Neuron (in vitro differentiated cells): ENCODE measurements around the gene FBRSL1.

Experiments used
- H2AFZ ChIP-seq: one replicate; pipeline ENCODE4 v1.6.1; 2013; ENCODE audit warnings: low read depth, mild to moderate bottlenecking, inconsistent platforms, low read length, moderate library complexity
- H3K27me3 ChIP-seq: one replicate; pipeline ENCODE4 v1.6.1; 2013; ENCODE audit warnings: low read length; ENCODE audit not compliant: insufficient read depth
- H3K36me3 ChIP-seq: one replicate; pipeline ENCODE4 v1.6.1; 2013; ENCODE audit warnings: low read length; ENCODE audit not compliant: insufficient read depth
- H3K4me1 ChIP-seq: one replicate; pipeline ENCODE4 v1.6.1; 2013; ENCODE audit warnings: low read length; ENCODE audit not compliant: insufficient read depth
- H3K4me3 ChIP-seq: 2 replicates; pipeline ENCODE4 v1.5.1; 2013; ENCODE audit warnings: mild to moderate bottlenecking, low read length, moderate library complexity
- H3K9me3 ChIP-seq: one replicate; pipeline ENCODE4 v1.6.1; 2013; ENCODE audit warnings: low read length

FBRSL1 gene

GRCh38 chr12:132512197-132513069 lies 22.5 kb downstream of the FBRSL1 start:
- no peak overlapping the region for H3K4me3 ChIP-seq
- H3K9me3 ChIP-seq: peaks cover 5% of the 10 kb centered on the region
- peaks cover 2% of the 10 kb centered on the region for H3K4me1 ChIP-seq
- no peak overlapping the region for H2AFZ ChIP-seq
- H3K36me3 ChIP-seq: peaks cover 10% of the 10 kb centered on the region
- no peaks in the 10 kb centered on the region for H3K27me3 ChIP-seq

DNA sequence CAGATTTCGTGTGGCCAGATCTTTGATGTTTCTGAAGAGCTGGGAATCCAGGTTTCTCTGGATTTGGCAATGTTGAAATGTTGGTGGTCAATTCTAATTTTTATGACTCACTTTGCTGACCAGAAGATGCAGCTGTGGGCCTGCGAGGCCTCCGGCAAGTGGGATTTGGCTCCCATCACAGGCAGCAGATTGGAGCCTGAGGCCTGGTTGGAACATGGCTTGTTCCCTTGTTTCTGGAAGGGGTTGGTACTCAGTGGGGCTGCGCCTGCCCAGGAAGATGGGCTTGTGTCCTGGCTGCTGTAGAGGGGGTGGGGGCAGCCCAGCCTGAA lies 23.1 kb downstream of the FBRSL1 start:
- Histone ChIP-seq H3K4me3 (no peak overlapping the region), H3K36me3 (peaks cover 10% of the 10 kb centered on the region), H2AFZ (no peak overlapping the region), H3K27me3 (no peaks in the 10 kb centered on the region), H3K4me1 (peaks cover 2% of the 10 kb centered on the region), H3K9me3 (peaks cover 8% of the 10 kb centered on the region)

DNA sequence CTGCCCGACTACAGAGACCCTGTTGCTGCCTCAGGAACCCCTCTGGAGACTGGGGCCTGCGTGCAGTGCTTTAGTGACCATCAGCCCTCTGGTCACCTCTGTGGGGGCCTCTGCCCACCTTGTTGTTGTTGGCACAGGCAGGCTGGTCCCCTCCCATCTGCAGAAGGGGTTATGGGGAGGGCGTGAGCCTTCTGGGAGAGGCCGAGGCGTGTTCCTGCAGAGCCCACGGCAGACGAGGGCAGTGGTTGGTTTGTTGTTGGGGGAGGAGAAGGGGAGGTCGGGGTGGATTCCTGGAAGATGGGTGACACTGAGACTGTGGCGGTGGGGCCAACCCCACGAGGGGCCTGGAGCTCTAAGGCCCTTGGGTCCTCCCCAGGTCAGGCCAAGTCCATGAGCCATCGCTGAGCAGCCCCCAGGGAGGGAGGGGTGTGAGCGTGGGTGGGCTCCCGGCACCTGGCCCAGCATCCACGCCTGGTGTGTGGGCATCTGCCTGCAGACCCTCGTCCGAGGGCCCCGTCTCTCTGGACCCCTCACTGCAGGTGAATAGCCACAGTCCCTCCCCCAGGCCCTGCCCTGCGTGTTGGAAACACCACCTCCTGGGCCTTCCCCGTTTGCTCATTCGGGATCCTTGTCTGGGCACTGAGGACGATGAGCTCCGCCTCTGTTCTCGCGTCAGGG lies 23.6 kb downstream of the FBRSL1 start:
- no peaks in the 10 kb centered on the region for H3K27me3 ChIP-seq
- H2AFZ ChIP-seq: no peak overlapping the region
- no peak overlapping the region for H3K4me3 ChIP-seq
- H3K36me3 ChIP-seq: peaks cover 8% of the 10 kb centered on the region
- H3K9me3 ChIP-seq: peaks cover 13% of the 10 kb centered on the region
- H3K4me1 ChIP-seq: peaks cover 2% of the 10 kb centered on the region

- Histone ChIP-seq H3K9me3 (peaks cover 17% of the 10 kb centered on the region), H3K4me1 (peaks cover 2% of the 10 kb centered on the region), H3K36me3 (peaks cover 6% of the 10 kb centered on the region), H3K27me3 (no peaks in the 10 kb centered on the region), H3K4me3 (no peak overlapping the region), H2AFZ (no peak overlapping the region)
Observed at GRCh38 chr12:132514216-132514820, 24.4 kb downstream of the FBRSL1 start.

DNA sequence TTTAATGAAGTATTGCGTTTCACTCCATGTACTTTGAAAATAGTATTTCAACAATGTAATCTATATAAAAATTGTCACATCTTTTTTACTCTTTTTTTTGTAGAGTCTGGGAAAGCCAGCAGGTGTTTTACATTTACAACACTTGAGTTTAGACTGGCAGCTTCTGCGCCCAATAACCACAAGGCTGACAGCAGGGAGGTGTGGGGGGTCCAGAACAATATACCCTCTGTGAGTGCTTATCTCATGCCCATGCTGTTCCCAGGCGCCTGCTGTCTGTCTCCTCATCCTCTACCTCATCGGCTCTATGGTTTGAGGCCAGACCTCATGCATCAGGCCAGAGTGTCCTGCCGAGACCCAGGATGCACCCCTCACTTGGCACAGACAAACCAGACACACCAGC lies 24.9 kb downstream of the FBRSL1 start:
- Histone ChIP-seq H3K4me1 (peaks cover 2% of the 10 kb centered on the region), H3K9me3 (peaks cover 19% of the 10 kb centered on the region), H2AFZ (no peak overlapping the region), H3K27me3 (no peaks in the 10 kb centered on the region), H3K36me3 (peaks cover 3% of the 10 kb centered on the region), H3K4me3 (no peak overlapping the region)

DNA sequence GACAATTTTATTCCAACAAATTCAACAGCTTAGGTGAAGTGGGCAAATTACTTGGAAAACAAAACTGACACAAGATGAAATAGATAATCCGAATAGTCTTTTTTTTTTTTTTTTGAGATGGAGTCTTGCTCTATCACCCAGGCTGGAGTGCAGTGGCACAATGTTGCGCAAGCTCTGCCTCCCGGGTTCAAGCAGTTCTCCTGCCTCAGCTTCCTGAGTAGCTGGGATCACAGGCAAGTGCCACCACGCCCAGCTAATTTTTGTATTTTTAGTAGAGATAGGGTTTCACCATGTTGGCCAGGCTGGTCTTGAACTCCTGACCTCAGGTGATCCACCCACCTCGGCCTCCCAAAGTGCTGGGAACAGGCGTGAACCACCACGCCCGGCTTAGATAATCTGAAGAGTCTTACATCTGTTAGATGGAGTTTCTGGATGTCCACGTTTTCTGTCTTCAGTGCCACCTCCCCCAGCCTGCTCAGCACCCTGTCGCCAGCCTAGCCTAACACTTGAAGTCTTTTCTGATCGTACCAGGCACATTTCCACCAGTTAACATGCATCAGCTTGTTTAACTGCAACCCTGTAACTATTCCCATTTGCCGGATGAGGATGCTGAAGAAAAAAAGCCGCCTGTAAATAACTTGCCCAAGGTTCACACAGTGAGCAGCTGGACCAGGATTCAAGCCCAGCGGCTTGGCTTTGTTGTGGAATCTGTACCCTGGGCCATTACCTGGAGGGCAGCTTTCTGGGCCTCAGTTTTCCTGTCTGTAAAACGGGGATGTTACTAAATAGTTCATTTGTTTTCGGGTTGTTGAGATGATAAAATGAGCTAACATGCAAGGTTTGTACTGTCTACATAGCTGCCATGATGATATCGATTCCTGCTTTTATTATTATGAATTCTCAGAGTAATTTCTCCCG lies 26.4 kb downstream of the FBRSL1 start:
- H3K27me3 ChIP-seq: no peaks in the 10 kb centered on the region
- peaks cover 19% of the 10 kb centered on the region for H3K9me3 ChIP-seq
- H2AFZ ChIP-seq: no peak overlapping the region
- H3K4me1 ChIP-seq: peaks cover 2% of the 10 kb centered on the region
- no peak overlapping the region for H3K4me3 ChIP-seq
- H3K36me3 ChIP-seq: peaks cover 3% of the 10 kb centered on the region

GRCh38 chr12:132517013-132517739 lies 27.2 kb downstream of the FBRSL1 start:
- Histone ChIP-seq H3K4me3 (no peak overlapping the region), H2AFZ (no peak overlapping the region), H3K4me1 (no peaks in the 10 kb centered on the region), H3K36me3 (peaks cover 3% of the 10 kb centered on the region), H3K27me3 (no peaks in the 10 kb centered on the region), H3K9me3 (peaks cover 19% of the 10 kb centered on the region)

GRCh38 chr12:132517740-132518100 lies 27.8 kb downstream of the FBRSL1 start:
- H3K9me3 ChIP-seq: peaks cover 19% of the 10 kb centered on the region
- no peaks in the 10 kb centered on the region for H3K4me1 ChIP-seq
- H2AFZ ChIP-seq: no peak overlapping the region
- no peaks in the 10 kb centered on the region for H3K27me3 ChIP-seq
- H3K4me3 ChIP-seq: no peak overlapping the region
- peaks cover 3% of the 10 kb centered on the region for H3K36me3 ChIP-seq

GRCh38 chr12:132518354-132518992 lies 28.5 kb downstream of the FBRSL1 start:
- H3K36me3 ChIP-seq: peaks cover 3% of the 10 kb centered on the region
- no peak overlapping the region for H2AFZ ChIP-seq
- no peaks in the 10 kb centered on the region for H3K27me3 ChIP-seq
- peaks cover 19% of the 10 kb centered on the region for H3K9me3 ChIP-seq
- no peak overlapping the region for H3K4me3 ChIP-seq
- no peaks in the 10 kb centered on the region for H3K4me1 ChIP-seq

GRCh38 chr12:132520421-132521199 lies 30.7 kb downstream of the FBRSL1 start:
- Histone ChIP-seq H3K4me3 (no peak overlapping the region), H3K27me3 (no peaks in the 10 kb centered on the region), H2AFZ (no peak overlapping the region), H3K36me3 (peaks cover 3% of the 10 kb centered on the region), H3K9me3 (peaks cover 19% of the 10 kb centered on the region), H3K4me1 (no peaks in the 10 kb centered on the region)

DNA sequence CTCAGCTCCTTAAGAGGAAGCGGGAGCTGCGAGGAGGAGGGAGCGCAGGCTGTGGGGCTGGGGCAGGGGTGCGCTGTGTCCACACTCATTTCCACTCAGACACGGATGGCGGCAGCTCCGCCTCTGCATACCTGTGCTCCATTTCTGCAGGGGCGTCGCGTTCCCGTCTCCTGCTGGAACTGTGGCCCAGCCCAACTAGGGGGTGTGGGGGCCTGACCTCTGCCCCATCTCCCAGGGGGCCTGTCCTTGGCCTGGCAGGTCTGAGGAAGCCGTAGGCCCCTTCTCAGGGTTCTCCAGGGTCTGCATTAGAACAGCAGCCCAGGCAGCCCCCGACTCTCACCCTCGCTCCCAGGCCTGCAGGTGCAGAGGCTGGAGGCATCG lies 31.2 kb downstream of the FBRSL1 start:
- H3K27me3 ChIP-seq: no peaks in the 10 kb centered on the region
- H3K36me3 ChIP-seq: peaks cover 3% of the 10 kb centered on the region
- no peaks in the 10 kb centered on the region for H3K4me1 ChIP-seq
- H3K4me3 ChIP-seq: no peak overlapping the region
- H3K9me3 ChIP-seq: peaks cover 19% of the 10 kb centered on the region
- H2AFZ ChIP-seq: no peak overlapping the region
